ENCODE results near the gene DHPS.

GRCh38 chr19:12715102-12715501 is 33.4 kb upstream of the DHPS start:
- TF ChIP-seq, protein P1, sequence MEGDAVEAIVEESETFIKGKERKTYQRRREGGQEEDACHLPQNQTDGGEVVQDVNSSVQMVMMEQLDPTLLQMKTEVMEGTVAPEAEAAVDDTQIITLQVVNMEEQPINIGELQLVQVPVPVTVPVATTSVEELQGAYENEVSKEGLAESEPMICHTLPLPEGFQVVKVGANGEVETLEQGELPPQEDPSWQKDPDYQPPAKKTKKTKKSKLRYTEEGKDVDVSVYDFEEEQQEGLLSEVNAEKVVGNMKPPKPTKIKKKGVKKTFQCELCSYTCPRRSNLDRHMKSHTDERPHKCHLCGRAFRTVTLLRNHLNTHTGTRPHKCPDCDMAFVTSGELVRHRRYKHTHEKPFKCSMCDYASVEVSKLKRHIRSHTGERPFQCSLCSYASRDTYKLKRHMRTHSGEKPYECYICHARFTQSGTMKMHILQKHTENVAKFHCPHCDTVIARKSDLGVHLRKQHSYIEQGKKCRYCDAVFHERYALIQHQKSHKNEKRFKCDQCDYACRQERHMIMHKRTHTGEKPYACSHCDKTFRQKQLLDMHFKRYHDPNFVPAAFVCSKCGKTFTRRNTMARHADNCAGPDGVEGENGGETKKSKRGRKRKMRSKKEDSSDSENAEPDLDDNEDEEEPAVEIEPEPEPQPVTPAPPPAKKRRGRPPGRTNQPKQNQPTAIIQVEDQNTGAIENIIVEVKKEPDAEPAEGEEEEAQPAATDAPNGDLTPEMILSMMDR (IDR thresholded peaks at IDR 0.05) = no peak
- no peak for TF ChIP-seq POLR2A (IDR thresholded peaks at IDR 0.05)
